AG08396 (cell line): Measurements from ENCODE around the gene DSG3.
A peak's percentile ranks its signal among the peaks of the same experiment; 100 is the strongest.
"Not testable (repeated sequence)": the region's sequence is repeated elsewhere in the genome, so short reads cannot be mapped to it uniquely, and the experiment has no call there.

Source experiments
- DNase-seq: peaks from one replicate; pipeline ENCODE4 v3.0.0; 2012; ENCODE audit warnings: low spot score, mixed read lengths

The DSG3 gene

DNA sequence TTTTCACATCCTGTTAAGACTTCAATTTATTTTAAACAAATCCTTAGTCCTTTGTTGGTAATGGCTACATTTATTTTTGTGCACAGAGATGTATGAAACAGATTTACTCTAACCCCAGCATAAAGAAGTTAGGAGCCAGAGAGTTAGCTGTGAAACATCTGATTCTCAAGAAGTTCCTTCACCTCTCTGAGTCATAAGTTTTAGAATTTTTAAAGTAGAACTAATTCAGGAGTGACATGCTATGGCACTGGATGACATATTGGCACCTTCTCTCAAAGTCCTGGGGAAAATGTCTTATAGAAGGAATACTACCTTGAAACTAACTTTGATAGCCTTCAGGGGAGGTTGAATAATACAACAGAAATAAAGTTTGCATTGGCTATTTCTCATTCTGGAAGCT is 44.0 kb downstream of the DSG3 start:
- DNase-seq: no peak

DNA sequence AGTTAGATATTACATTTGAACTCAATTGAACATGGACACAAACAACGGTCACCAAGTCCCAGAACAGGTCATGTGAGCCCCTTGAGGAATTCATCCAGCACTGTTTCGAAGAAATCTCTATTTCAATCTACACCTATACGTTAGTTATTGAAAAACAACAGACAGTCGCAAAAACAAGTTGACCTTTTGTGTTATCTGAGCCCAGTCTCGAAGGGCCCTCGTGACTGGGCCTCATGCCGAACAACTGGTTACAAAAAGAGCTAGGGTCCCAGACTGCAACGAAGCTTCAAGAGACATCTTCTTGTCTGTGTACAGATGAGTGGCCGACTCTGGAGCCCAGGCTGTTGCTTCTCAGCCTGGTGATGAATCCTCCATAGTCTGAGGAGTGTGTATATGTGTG is 45.1 kb downstream of the DSG3 start:
- no peak for DNase-seq

DNA sequence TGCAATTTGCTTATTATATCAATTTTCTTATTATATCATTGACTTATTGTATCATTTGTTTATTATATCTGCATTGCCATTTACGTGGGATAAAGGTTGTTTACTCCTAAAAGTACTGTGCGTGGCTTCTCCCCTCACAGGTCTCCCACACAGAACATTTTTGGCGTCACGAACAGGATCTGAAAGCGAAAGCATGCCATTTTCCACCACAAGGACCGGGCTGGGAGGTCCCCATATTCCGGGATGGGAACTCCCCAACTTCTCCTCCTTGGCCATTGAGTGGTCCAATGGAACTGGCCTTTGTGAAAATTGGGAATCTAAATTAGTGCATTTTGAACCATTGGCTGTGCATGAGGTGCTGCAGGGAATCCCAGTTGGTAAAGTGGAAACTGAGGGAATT is 45.6 kb downstream of the DSG3 start:
- DNase-seq: no peak

DNA sequence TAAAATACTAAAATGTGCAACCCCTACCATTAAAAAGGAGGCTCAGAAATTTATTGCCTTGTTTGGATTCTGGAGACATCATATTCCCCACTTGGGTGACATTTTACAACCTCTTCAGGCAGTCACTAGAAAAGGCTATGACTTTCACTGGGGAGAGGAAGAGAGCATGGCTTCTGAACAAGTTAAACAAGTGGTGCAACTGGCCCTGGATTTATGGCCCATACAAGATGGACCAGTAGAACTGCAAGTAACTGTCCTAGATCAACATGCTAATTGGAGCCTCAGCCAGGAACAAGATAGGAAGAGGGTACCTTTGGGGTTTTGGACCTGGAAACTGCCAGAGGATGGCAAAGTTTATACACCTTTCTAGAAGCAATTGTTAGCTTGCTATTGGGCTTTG is 46.4 kb downstream of the DSG3 start:
- DNase-seq: no peak

DNA sequence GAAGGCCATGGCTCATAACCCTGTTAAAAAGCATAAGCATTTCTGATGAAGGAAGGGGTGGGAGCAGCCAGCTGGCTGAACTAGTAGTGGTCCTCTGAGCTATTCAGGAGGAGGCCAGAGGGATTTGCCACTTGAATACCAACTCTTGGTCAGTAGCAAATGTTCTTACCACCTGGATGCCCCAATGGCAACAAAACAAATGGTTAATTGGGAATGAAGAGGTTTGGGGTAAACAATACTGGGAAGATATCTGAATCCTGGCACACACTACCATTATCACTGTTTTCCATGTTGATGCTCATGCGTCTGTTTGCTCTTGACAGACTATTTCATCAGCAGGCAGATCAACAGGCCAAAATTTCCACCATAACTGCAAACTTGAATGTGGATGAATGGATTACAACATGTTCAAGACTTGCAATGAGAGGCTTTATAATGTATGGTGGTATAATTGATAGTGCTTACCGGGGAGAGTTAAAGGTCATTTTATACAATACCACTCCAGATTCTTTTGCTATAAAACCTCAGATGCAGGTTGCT is 47.2 kb downstream of the DSG3 start:
- DNase-seq: not testable (repeated sequence)

DNA sequence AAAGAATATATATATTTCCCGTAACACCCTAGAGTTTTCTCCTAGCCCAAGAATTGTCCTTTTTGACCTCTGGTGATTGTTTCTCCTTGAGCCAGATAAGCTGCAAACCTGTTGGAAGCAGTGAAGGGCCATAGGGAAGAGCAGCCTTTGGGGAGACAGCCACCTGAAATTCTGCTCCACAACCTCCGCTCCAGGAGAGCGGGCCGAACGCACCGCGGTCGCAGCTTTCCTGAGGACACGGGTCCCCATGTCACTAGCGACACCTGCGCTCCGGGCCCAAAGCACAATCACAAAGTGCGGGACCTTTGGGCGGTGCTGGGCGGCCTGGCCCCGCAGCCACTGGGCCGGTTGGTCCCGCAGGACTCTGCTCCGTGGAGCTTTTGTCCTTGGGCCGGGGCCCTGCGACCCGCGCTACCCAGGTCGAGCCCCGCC is 49.9 kb downstream of the DSG3 start:
- DNase-seq: no peak

DNA sequence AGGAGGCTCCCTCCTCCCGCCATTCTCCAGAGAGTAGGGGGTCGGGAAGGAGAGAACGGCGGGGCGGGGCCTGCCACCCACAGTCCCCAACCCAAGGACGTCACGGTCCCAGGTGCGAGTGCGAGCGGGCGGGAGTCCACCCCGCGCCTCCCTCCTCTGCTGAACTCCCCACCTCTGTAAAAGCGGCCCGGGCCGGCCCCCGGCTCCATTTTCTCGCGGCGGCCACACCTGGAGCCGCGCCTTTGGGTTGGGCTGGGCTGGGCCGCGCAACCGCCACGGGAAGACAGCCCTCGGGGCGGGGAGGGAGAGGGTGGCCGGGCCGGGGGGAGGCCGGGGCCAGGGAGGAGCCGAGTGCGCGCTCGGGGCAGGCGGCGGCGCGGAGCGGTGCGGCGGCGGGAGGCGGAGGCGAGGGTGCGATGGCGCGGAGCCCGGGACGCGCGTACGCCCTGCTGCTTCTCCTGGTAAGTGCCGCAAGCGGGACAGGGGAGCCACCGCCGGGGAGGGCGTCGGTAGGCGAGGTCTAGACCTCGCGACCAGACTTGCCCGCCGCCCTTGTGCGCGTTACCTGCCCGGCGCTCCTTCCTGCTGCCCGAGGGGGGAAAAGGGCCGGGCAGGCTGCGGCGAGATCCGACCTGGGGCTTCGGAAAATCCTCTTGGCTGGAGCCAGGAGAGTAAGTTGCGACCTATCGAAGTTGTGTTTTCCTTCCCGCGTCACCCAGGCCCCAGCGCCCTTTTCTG is 50.5 kb downstream of the DSG3 start, which contains the start of gene DSG2:
Gene DSG2, plus strand, starts transcription at position 342 of the 738 bp plus-strand sequence. Its CDS starts 75 bp downstream, at position 417.
- peak; percentile 10 for DNase-seq

DNA sequence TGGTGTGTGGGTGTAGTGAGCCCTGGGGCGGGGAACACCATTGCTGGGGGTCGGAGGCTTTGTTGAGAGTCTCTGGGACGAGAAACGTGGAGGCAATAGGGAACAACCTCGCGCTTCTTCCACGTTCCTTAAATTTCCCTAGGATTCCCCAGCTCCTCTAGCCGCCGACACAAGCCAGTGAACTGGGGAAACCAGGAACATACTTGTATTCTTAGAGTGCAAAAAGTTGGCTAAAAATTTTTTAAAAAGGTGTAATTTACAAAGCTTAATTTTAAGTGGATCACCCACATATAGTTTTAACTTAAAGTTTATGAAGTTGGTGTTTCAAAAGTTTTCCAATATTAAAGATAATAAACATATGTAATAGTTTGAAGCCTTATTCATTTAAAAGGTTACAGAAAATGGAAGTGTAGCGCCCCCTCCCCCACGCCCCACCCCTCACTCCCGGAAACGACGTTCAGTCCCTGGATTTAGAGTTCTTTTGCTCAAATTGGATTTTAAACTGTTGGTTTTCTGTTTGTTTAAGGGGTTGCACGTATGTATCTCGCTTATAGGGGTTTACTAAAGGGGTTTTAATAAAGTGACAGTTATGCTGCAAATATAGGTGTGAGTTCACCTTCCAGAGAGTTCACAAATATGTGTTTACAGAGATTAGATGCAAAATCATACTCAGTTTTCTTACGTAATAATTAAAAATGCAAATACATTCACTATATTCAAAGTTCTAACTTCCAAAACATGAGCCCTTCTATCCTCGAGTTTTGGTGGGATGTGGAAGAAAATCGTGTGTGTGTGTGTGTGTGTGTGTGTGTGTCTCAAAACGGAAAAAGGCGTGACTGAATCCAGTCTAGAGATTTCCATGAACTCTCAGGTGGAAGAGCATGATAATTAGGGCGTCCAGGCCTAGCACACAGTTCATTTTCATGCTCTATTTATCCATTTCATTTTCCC is 51.3 kb downstream of the DSG3 start:
- DNase-seq: no peak

DNA sequence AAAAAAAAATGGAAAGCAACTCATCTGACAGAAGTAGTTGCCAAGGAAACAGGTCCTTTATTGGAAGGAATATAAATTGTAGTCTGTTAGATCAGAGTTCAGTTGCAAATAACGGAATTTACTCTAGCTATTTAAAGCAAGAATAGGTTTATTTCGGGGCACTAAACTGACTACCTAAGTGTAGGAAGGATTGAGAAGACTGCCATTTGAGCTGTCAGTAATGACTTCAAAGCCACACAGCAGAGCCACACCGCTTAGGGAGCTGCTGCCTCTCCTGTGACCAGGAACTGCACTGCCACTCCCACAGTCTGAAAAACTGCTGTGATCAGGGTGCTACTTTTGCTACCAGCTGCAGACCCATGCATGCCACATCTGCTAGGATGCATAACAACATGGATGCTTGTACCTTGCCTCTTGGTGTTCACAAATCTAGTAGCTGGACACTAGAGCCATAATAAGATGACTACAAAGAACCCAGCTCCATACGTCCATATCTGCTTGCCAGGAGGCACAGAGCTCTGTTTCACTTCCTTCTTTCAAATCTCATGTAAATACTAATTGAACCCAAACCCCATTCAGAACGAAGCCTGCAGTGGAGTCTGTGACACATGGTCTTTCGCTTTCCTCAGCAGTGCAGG is 52.6 kb downstream of the DSG3 start:
- no peak for DNase-seq

DNA sequence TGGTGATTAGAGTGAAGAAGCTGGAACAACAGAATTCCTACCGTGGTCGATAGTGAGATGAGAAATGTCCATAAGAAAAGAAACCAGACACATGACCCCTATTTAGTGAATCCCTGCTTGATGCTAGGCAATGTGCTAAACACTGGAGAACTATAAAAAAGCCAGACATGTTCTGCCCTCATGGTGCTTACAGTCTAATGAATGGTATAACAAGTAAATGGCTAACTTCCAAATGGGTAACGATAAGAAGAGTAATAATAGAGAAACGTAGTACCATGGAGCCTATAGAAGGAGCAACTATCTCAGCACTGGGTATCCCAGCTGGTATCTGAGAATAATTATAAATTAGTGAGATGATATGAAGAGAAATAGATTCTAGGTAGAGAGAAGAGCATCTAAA is 55.5 kb downstream of the DSG3 start:
- no peak for DNase-seq

DNA sequence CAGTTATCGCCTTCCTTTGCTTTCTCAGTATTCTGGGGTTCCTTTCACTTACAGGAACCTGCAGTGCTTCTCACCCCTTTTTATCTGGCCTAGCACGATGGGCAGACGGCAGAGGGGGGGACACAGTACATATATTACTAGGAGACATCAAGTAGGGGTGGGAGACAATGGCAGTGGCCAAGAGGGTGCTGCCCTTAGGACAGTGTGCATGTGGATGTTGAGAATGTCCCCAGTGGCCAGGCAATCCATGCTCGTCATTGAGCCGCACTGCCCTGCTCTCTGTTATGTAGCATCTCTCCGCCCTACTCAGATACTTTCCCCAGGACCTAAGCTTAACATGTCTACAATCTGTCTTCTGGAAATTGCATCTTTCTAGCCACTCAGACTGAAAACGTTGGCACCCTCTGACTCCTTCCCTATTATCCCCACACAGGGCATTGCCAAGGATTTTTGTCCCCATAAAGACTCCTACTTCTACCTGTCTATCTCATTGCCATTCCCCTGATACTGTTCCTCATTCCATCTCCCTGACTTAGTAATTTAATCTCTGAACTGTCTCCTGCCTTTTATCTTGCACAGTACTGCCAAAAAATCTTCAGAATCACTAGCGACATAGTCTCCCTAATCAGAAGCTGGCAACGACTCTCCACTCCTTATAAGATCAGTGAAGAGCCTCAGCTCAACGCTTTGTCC is 57.1 kb downstream of the DSG3 start:
- DNase-seq: no peak

DNA sequence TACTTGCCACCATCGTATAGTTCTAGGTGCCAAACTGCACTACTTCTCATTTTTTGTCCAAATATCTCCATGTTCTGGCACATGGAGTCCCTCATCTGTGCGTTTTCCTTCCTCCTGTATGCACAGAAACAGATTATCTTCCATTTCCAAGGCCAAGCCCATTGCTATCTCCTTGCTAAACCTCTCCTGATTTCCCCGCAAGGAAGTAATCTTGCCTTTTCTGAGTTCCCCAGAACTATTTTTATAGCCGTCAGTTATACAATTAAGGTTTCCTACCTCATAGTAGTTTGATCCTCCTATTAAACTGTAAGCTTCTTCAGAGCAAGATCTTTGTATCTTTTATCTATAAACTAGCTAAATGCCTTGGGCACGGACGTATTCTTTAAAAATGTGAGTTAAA is 57.6 kb downstream of the DSG3 start:
- DNase-seq: no peak

DNA sequence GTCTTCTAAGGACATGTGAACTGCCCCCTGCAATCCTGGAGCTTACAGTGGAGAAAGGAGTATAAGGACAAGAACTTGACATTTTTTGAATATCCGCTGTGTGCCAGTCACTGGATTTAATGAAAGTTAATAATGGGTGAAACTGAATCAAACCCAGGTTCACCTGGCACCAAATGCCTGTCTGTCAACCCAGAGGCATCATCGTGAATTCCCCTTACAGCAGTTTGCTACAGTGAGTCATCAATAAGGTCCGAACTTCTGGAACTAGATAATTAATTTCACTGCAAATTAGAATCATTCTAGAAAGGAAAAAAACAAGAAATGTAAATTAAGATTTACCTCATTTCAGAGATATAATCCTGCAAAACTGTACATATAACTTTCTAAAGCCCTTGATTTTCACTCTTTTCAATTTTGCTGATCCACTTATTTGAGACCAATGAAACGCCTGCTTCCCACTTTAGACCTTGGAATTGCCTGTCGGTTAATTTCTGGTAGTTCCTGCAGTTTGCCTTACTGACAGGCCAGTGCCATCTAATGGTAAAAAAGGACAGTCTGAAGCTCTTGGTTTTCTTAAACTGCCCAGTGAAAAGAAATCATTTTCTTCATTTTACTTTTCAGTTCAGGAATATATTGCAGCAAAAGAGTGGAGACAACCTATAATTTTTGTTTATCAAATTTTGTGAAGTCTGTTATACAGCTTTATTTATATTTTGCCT is 58.6 kb downstream of the DSG3 start:
- DNase-seq: no peak

DNA sequence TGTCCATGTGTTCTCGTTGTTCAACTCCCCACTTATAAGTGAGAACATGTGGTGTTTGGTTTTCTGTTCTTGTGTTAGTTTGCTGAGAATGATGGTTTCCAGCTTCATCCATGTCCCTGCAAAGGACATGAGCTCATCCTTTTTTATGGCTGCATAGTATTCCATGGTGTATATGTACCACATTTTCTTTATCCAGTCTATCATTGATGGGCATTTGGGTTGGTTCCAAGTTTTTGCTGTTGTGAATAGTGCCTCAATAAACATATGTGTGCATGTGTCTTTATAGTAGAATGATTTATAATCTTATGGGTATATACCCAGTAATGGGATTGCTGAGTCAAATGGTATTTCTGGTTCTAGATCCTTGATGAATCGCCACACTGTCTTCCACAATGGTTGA is 59.6 kb downstream of the DSG3 start:
- DNase-seq: not testable (repeated sequence)

DNA sequence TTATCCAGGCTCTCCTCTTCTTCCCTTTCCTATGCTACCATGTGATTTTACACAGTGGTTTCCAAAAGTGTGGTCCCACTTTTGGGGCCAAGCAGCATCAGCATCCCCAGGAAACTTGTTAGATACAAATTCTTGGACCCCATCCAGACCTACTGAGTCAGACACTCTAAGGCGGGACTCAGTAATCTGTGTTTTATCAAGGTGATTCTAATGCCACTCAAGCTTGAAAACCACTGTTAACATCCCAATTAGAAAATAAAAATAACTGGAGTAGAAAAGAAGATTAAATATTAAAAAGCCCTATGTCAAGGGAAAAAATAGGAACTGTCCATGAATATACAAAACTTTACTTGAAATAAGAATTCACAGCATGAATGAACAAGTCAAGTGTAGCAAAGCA is 61.2 kb downstream of the DSG3 start:
- no peak for DNase-seq

DNA sequence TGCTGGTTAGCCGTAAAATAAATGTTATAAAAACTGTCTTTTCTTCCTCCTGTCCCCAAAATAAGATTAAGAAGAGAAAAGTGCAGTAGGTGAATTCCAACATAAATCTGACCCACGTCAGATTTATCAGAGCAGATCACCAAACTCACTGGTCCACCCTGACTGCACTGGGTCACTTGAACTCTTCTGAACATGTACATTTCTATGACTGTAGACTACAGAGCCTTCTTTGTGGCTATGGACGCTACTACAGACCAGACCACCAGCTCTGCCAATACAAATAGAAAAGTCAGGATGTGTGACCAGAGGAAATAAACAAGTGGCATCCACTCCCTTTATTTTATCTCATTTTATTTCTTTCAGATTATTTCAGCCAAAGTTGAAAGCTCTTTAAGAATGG is 62.0 kb downstream of the DSG3 start:
- DNase-seq: no peak

DNA sequence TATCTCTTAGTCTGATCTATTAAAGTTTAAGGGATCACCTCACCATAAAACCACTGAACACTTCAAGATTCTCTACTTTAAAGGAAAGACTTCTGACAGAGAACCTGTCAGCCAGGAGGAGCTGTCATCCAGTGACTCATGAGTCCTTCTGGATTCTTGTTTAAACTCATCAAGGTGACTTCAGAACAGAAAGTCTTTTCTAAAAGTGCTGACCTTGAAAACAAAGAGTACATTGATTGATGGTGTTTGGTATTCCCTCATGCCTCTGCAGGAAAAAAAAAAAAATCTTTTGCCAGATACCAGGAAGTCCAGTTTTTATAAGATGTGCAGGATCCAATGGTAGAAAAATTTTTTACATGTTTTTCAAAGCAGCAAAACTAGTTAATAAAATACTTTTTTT is 62.8 kb downstream of the DSG3 start:
- no peak for DNase-seq

DNA sequence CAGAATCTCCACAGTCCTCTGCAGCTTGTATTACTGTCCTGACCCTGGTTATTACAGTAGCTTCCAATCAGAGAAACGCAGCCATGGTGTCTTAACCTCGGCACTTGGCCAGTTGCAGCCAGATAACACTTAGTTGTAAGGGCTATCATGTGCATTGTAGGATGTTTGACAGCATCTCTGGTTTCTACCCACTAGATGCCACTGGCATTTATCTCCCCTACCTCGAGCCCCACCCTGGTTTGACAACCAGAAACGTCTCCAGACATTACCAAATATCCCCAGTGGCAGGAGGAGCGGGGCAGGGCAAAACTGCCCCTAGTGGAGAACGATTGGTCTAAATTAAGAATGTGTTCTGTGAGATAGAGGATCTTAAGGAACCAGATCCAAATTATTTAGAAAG is 63.6 kb downstream of the DSG3 start:
- DNase-seq: no peak

DNA sequence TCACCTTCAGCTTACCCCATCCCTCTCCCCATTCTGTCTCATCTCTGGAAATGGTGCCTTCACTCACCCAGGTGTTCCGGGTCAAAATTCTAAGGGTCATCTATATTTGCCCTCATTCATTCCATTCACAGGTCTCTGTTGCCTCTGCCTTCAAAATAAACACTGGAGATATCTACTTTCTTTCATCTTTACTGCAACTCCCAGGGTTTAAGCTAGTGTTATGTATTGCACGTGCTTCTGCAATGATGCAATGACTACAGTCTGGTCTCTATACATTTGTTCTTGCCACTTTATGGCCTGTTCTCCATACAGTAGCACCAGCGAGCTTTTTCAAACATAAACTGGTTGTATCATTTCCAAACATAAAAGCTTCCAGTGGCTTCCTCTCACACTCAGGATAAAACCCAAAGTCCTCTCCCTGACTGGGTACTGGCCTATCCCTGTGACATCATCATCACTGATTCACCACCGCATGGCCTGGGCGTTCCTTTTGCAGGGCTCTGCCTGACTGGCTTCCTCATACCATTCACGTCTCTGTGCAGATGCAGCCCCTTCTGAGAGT is 64.7 kb downstream of the DSG3 start:
- no peak for DNase-seq

DNA sequence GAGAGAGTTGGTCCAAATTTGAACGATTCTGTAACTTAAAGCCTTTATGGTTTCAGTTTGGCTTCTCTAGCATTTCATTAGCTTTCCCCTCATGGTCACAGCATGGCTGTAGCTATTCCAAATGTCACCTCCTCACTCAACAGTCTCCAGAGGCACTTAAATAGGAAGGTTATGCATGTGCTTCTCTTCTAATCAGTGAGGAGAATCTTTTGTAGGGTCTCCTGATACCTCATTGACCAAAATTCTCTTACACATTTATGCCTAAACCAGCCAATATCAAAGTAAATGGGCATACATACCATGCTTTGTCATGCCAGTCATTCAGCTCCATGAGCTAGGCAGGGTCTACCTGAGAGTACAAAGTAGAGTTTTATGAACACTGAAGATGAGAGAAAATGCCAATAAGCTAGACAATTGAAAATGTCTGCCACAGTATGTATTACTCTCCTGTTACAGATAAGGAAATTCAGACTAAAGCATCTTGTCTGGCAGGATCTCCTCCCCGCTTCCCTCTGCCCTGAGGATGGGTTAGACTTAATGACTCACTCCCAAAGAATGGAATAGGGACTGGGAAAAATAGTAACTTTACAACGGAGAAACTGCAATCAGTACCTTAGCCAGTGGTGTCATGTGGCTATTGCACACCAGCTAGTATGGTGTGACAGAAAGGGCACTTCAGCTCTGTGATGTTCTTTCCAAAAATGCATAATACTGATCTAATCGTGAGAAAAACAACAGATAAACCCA is 65.8 kb downstream of the DSG3 start:
- DNase-seq: no peak
